ENCODE data around the gene HOXC12.

The HOXC12 gene

GRCh38 chr12:53964315-53964713 is 9.6 kb downstream of the HOXC12 start:
- Histone ChIP-seq H3K27me3 (ENCODE audit: insufficient read depth, low read depth) (peaks cover 100% of the 10 kb centered on the region), H3K27ac (no peak overlapping the region), H2AFZ (ENCODE audit: low read depth) (no peak overlapping the region), H3K4me2 (no peak overlapping the region; the same call in 1 of the 2 replicates), H3K4me3 (IDR thresholded peaks at IDR 0.05; ENCODE audit: insufficient read depth, low read depth, low read length) (no peak overlapping the region), H3K36me3 (ENCODE audit: insufficient read depth) (no peaks in the 10 kb centered on the region), H3K4me1 (ENCODE audit: low read depth, poor library complexity, severe bottlenecking) (no peaks in the 10 kb centered on the region), H4K20me1 (ENCODE audit: insufficient read depth) (no peaks in the 10 kb centered on the region), H3K9ac (no peak overlapping the region), H3K79me2 (ENCODE audit: insufficient read depth, low read depth) (no peaks in the 10 kb centered on the region)
- TF ChIP-seq CTCF (conservative IDR thresholded peaks at IDR 0.05; ENCODE audit: low read depth, low read length) = no peak

- no peak overlapping the region for H2AFZ ChIP-seq (ENCODE audit: low read depth)
- no peak overlapping the region for H3K4me3 ChIP-seq (IDR thresholded peaks at IDR 0.05; ENCODE audit: insufficient read depth, low read depth, low read length)
- H3K9ac ChIP-seq = no peak overlapping the region
- H3K27ac ChIP-seq = no peak overlapping the region
- H4K20me1 ChIP-seq (ENCODE audit: insufficient read depth) = no peaks in the 10 kb centered on the region
- no peak for TF ChIP-seq CTCF (conservative IDR thresholded peaks at IDR 0.05; ENCODE audit: low read depth, low read length)
- no peaks in the 10 kb centered on the region for H3K36me3 ChIP-seq (ENCODE audit: insufficient read depth)
- H3K4me2 ChIP-seq = no peak overlapping the region
- H3K27me3 ChIP-seq (ENCODE audit: insufficient read depth, low read depth) = peaks cover 100% of the 10 kb centered on the region
- H3K4me1 ChIP-seq (ENCODE audit: low read depth, poor library complexity, severe bottlenecking) = no peaks in the 10 kb centered on the region
- no peaks in the 10 kb centered on the region for H3K79me2 ChIP-seq (ENCODE audit: insufficient read depth, low read depth)
These were observed 10.8 kb downstream of the HOXC12 start for GRCh38 chr12:53965281-53966084.

GRCh38 chr12:53966085-53966384 is 11.3 kb downstream of the HOXC12 start:
- H3K27ac ChIP-seq = no peak overlapping the region
- no peak overlapping the region for H3K4me3 ChIP-seq (IDR thresholded peaks at IDR 0.05; ENCODE audit: insufficient read depth, low read depth, low read length)
- H3K36me3 ChIP-seq (ENCODE audit: insufficient read depth) = no peaks in the 10 kb centered on the region
- no peak overlapping the region for H3K9ac ChIP-seq
- TF ChIP-seq CTCF (conservative IDR thresholded peaks at IDR 0.05; ENCODE audit: low read depth, low read length) = no peak
- peaks cover 100% of the 10 kb centered on the region for H3K27me3 ChIP-seq (ENCODE audit: insufficient read depth, low read depth)
- H3K4me2 ChIP-seq = no peak overlapping the region
- no peaks in the 10 kb centered on the region for H3K79me2 ChIP-seq (ENCODE audit: insufficient read depth, low read depth)
- H4K20me1 ChIP-seq (ENCODE audit: insufficient read depth) = no peaks in the 10 kb centered on the region
- H2AFZ ChIP-seq (ENCODE audit: low read depth) = no peak overlapping the region
- no peaks in the 10 kb centered on the region for H3K4me1 ChIP-seq (ENCODE audit: low read depth, poor library complexity, severe bottlenecking)

- no peak overlapping the region for H3K27ac ChIP-seq
- no peak overlapping the region for H3K4me3 ChIP-seq (IDR thresholded peaks at IDR 0.05; ENCODE audit: insufficient read depth, low read depth, low read length)
- no peak for TF ChIP-seq CTCF (conservative IDR thresholded peaks at IDR 0.05; ENCODE audit: low read depth, low read length)
- H3K4me2 ChIP-seq = no peak overlapping the region
- peaks cover 100% of the 10 kb centered on the region for H3K27me3 ChIP-seq (ENCODE audit: insufficient read depth, low read depth)
- no peaks in the 10 kb centered on the region for H4K20me1 ChIP-seq (ENCODE audit: insufficient read depth)
- H3K9ac ChIP-seq = no peak overlapping the region
- no peaks in the 10 kb centered on the region for H3K79me2 ChIP-seq (ENCODE audit: insufficient read depth, low read depth)
- no peak overlapping the region for H2AFZ ChIP-seq (ENCODE audit: low read depth)
- H3K4me1 ChIP-seq (ENCODE audit: low read depth, poor library complexity, severe bottlenecking) = no peaks in the 10 kb centered on the region
- H3K36me3 ChIP-seq (ENCODE audit: insufficient read depth) = no peaks in the 10 kb centered on the region
These were observed 11.9 kb downstream of the HOXC12 start for GRCh38 chr12:53966385-53967133.
